Raji (cell line): ENCODE measurements around the gene TRIM62.

Source experiments
- POLR2A ChIP-seq: IDR thresholded peaks from 2 replicates; pipeline ENCODE4 v1.6.1; 2011; ENCODE audit warnings: low read depth, low read length, control low read depth; ENCODE audit not compliant: insufficient read depth

TRIM62 gene

GRCh38 chr1:33170351-33171274, 11.2 kb downstream of the TRIM62 start:
- no peak for TF ChIP-seq POLR2A

- TF ChIP-seq POLR2A: no peak
Measured at GRCh38 chr1:33169290-33170055, 12.4 kb downstream of the TRIM62 start.

DNA sequence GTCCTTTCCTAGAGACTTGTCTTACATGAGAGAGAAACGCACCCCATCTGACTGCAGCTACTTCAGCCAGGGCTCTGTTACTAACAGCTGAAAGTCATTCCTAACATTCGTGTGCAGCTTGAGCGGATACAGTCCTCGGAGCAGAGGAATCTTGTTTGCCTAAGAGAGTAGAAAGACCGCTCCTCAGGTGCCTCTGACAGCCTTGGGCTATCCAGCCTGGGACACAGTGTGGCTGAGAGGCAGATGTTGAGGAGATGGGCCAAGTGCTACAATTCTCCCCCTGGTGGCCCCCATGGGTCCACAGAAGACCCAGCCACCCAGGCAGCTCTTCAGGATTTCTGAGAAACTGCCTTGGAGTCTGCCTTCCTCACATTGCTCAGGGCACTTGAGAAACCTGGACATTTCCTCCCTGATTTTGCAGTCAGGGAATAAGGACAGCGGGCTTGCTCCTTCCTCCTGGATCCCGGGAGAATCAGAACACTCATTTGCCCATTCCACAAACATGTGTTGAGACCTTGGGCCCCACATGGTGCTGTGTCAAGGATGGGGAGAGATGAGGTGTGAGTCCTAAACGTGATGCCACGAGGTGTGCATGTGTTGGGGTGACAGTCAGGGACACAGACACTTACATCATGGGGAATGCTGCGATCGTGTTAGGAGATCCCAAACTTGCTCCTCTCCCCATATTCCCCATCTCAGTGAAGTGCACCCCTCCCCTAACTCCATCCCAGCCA, 13.1 kb downstream of the TRIM62 start:
- TF ChIP-seq POLR2A: no peak

GRCh38 chr1:33167650-33168447, 14.0 kb downstream of the TRIM62 start:
- TF ChIP-seq POLR2A: no peak

DNA sequence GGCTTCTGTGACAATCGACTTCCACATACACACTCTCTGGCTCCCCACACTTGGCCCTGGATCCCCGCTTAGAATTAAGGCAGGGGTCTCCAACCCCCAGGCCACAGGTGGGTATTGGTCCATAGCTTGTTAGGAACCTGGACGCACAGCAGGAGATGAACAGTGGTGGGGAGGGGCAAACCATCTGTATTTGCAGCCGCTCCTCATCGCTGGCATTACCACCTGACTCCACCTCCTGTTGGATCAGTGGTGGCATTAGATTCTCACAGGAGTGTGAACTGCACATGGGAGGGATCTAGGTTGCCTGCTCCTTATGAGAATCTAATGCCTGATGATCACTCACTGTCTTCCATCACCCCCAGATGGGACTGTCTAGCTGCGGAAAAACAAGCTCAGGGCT, 16.0 kb downstream of the TRIM62 start:
- no peak for TF ChIP-seq POLR2A

- TF ChIP-seq POLR2A: no peak
Measured at GRCh38 chr1:33165209-33165608, 16.6 kb downstream of the TRIM62 start.

DNA sequence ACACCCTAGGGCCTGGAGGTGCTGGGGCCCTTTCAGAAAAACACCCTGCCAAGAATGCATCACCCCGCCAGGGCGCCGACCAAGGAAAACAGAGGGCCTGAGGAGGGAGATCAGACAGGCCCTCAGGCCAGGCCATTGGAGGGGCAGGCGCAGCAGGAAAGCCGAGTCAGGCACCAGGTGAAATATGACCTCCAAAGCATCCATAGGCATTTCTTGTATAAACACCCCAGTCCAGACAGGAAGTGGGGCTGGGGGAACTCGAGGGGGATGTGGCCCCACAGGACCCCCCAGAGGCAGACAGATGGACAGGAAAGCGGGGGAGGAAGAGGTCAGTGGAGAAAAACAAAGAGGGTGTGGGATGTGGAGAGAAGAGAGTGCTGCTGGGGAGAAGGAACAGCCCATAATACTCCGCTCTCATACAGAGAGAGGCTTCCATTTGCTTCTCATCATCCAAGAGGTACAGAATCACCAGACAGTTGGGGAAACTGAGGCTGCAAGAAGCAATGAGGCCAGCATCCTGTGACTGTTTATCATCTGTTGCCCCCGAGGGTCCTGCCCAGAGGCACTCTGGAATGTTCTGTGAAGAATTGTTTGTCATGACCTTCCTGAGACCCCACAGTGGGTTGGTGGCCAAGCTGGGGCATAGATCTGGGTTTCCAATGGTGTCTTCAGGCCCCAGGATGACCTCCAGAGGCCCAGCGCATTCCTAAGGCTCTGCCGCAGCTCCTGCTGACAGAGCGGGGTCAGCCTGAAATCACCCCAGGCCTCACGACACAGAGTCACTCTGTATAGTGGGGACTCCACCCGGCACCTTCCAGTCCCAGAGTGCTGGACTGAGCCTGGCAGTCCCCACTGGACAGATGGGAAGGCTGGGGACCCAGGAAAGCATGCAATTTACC, 18.0 kb downstream of the TRIM62 start:
- TF ChIP-seq POLR2A: no peak

DNA sequence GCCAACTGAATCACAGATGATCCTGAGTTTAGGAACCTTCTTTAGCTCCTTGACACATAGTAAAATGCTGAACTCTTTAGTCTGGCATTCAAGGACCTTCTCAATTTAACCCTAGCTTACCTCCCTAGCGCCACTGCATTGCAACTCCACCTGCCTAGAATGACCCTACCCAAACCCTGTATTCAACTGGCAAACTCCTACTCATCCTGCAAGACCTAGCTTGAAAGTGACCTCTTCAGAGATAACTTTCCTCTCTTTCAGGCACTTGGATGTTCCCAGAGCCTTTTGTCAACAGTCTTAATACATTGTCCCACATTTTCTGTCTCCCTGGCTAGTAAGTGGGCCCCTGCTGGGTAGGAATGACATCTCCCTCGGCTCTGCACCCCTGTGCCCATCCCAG, 19.7 kb downstream of the TRIM62 start:
- no peak for TF ChIP-seq POLR2A

DNA sequence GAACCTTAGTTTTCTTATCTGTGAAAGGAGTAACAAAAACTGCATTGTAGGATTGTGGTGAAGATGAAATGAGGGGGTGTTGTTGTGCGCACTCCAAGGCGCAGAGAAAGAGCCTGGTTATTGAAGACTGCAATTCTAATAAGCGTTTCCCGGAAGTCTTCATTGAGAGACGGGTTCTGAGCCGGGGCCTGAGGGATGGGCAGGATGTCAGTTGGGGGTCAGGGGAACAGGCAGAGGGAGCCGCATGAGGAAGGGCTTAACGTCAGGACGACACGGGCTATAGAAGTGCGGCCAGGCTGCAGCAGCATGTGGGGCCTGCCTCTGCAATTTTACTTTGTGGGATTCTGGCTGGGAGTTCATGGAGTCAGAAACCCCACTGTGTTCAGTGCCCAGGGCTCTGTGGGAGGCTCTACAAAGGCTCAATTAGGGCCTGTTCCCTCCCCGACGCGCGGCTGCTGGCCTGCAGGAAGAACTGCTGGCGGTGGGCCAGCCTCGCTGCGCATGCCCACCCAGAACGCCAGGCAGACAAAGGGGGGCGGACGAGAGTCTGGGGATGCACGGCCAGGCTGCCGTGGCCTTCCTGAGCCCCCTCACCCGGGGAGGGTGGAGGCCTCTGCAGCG, 20.7 kb downstream of the TRIM62 start:
- no peak for TF ChIP-seq POLR2A

GRCh38 chr1:33159577-33159976, 22.3 kb downstream of the TRIM62 start:
- no peak for TF ChIP-seq POLR2A

GRCh38 chr1:33158366-33158765, 23.5 kb downstream of the TRIM62 start:
- no peak for TF ChIP-seq POLR2A

GRCh38 chr1:33157131-33157530, 24.7 kb downstream of the TRIM62 start:
- TF ChIP-seq POLR2A: no peak

GRCh38 chr1:33155877-33156538, 25.8 kb downstream of the TRIM62 start:
- TF ChIP-seq POLR2A: no peak
